HT-29 (cell line): ENCODE results near the gene RPN1. TPM values are rescaled to one million over a fixed set of nuclear protein-coding genes. Genes with fewer than 3 reads are reported as not detected.
"Not testable (repeated sequence)": the region's sequence is repeated elsewhere in the genome, so short reads cannot be mapped to it uniquely, and the experiment has no call there.

Source experiments
- DNase-seq: peaks from one replicate; pipeline ENCODE4 v3.0.0-alpha.2; 2015; ENCODE audit warnings: low spot score
- total RNA-seq: library from RNA; depleted of rRNA; stranded (reverse); fragments of >200 nt; shearing (Covaris generic); gene quantifications from 2 replicates; pipeline ENCODE4 v1.2.3, GENCODE V29; 2014; rRNA removed

RPN1 gene
- total RNA-seq = 622 and 639 TPM in 2 replicates

DNA sequence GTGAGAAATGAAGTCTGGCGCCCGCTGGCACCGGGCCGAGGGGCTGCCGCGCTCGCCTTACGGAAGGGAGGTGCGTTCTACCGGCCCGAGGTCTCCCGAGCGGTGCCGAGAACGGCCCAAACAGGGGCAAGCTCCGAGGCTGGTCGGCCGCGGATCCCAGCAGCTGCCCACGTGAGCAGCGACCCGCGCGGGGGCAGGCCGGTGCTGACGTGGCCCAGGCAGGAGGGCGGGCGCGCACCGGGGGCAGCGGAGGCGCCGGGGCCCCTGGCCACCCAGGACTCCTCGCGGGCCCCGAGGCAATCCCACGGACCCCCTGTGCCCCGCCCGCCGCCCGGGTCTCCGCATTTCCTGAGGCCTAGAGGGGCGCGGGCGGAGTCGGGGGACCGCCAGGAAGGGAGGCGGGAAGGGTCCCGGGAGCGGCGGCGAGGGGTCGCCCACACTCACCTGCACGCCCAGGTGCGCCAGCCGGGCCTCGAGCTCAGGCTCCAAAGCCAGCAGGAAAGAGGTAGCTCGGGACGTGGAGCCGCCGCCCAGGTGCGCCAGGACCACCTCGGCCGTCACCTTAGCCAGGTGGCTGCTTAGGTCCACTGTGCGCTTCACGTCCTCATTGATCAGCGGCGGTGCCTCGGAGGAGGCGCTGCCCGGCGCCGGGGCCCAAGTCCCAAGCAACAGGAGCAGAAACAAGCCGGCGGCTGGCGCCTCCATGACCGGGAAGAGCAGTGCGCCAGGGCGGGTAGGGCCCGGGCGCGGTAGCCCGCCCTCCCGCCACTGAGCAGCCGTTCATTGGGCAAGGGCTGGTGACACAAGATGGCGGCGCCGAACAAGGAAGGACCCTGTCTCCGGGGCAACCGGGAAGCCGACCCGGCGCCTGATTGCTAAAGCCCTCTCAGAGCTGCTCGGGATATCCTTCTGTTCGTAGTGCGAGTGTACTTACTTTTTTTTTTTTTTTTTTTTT, at the start of gene RPN1:
RPN1 (minus strand) TSS at position 723 of the 955 bp plus-strand sequence; CDS start at position 705, 18 bp downstream.
- DNase-seq = peak; percentile 97

DNA sequence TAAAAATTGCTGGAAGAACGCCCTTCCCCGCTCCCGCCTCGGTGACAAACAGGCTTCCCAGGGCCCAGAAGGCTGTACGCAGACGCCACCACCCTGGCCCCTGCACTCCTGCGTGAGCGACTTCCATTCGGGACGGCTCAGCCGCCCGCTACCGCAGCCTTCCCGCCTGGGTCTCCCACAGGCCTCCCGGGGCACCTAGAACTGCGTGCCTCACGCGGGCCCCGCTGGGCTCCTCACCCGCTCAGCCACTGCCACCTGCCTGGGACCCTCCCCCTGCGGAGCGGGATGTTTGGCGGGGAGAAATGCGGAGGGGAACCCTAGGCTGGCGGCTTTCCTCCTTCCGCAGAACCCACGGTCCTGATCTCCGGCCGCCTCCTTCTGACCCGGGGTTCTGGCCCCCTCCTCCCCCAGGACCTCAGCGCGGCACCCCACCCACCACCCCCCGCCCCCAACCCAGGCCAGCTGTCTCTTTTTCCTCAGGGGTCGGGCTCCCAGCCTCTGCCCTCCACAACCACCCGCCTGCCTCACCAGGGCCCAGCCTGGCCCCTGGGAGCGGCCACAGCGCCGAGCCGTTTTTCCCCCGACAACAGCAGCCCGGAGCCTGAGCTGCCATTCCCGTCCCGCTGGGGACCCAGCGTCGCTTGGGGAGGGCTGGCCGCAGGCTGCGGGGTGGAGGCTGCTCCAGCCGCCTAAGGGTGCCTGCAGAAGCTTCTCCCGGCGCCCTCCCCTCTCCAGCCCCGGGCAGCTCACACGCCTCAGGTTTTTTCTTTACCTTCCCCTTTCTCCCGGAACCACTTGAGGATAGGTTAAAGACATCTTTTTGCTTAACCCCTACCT, 47.8 kb upstream of the RPN1 start:
- peak; percentile 43 for DNase-seq

DNA sequence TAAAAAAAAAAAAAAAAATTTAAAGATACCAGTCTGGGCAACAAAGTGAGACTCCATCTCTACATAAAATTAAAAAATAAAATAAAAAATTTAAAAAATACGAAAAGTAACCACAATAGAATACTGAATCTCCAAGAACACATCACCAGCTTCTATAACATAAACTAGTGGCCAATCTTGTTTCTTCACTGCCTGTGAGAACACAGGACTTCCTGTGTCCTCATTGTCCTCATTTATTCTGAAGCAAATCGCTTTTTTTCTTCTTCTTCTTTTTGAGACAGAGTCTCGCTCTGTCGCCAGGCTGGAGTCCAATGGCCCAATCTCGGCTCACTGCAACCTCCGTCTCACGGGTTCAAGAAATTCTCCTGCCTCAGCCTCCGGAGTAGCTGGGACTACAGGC, 46.7 kb upstream of the RPN1 start:
- no peak for DNase-seq

DNA sequence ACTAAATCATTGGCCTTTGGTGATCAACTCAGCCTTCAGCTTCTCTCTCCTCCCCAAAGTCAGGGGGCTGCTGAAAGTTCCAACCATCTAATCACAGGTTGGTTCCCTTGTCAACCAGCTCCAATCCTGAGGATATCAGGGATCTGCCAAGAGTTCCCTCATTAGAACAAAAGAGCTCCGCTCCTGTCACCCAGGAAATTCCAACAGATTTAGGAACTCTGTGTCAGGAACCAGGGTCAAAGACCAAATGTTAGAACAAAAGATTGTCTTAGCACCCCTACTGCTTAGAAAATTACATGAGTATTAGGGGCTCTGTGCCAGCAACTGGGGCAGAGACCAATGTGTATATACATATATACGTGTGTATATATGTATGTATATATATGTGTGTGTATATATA, 43.1 kb upstream of the RPN1 start:
- no peak for DNase-seq

DNA sequence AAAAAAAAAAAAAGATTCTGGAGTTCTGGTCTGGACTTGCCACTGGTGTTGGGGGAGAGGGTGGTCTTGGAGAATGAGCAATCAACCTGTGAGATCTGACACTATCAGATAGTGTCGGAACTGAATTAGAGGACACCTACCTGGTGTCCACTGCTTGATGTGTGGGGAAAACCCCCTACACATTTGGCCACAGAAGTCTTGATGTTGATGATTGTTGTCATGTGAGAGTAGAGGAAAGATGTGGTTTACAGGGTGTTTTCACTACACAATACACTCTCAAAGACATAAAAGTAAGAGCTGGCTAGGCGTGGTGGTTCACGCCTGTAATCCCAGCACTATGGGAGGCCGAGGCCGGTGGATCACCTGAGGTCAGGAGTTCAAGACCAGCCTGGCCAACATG, 38.4 kb upstream of the RPN1 start:
- no peak for DNase-seq

DNA sequence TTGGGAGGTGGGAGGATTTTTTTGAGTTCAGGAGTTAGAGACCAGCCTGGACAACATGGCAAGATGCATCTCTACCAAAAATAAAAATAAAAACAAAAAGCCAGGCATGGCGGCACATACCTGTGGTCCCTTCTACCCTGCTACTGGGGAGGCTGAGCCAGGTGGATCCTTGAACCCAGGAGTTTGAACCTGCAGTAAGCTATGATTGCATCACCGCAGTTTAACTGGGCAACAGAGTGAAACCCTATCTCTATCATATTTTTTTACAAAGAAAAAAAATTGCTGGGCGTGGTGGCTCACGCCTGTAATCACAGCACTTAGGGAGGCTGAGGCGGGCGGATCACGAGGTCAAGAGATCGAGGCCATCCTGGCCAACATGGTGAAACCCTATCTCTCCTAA, 35.8 kb upstream of the RPN1 start:
- DNase-seq = no peak

DNA sequence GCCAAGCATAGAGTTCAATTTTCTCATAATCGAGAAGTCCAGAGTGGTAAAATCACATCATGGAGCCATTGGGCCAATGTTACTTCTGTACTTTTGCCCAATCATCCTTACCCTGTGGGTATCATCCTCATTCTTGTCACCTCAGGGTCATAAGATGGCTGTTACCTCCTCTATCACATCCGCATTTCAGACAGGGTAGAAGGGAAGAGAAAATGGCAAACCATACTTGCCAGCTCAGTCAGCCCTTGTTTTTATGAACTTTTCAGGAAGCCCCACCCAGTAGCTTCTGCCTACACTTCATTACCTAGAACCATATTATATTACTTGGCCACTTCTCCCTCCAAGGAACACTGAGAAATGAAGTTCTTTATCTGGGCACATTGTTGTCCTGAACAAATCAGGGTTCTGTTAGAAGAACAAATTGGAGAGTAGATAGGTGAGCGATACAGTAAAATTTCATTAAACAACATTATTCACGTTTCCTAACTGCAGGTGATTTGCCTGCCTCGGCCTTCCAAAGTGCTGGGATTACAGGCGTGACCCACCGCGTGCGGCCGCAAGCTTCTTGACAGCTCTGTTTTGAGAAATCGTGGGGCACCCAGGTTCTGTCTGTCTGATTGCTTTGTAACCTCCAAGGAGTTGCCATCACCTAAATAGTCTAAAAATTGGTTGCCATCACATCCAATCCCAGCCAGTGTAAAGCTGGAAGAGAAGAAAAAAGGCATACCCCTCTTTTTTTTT, 34.5 kb upstream of the RPN1 start:
- DNase-seq = no peak

DNA sequence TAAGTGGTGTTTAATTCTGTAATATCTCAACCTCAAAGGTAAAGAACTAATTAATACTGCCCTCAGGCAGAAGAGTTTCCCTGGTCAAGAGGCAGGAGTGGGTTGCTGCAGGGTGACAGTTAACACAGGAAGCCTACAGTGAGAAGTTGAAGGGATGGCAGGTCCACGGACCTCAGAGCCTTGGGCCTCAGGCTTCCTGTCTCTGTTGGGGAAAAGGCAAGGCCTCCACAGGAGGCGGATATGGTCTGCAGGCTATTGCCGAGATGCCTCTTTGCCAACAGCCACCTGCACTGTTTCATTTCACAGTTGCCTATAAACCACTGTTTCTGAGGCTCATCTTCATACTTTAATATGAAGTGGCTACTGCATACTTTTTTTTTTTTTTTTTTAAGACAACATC, 33.3 kb upstream of the RPN1 start:
- DNase-seq = no peak

DNA sequence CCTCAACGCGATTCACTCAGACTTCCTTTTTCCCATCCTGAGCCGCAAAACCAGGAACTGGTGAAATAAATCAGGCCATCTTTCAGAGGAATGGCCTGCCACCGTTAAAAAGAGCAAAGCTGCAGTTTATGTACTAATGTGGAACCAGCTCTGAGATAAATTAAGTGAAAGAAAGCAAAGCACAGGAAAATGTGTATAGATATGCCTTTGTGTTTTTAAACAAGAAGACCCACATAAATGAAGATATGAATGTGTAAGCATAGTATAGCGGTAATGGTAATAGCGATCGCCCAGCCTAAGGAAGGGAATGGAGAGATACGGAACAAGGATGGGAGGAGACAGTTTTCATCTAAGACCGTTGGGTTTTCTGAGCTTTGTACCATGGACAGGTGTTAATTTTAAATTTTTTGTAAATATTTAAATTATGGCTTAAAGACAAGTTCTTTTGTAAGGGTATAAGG, 30.8 kb upstream of the RPN1 start:
- no peak for DNase-seq

DNA sequence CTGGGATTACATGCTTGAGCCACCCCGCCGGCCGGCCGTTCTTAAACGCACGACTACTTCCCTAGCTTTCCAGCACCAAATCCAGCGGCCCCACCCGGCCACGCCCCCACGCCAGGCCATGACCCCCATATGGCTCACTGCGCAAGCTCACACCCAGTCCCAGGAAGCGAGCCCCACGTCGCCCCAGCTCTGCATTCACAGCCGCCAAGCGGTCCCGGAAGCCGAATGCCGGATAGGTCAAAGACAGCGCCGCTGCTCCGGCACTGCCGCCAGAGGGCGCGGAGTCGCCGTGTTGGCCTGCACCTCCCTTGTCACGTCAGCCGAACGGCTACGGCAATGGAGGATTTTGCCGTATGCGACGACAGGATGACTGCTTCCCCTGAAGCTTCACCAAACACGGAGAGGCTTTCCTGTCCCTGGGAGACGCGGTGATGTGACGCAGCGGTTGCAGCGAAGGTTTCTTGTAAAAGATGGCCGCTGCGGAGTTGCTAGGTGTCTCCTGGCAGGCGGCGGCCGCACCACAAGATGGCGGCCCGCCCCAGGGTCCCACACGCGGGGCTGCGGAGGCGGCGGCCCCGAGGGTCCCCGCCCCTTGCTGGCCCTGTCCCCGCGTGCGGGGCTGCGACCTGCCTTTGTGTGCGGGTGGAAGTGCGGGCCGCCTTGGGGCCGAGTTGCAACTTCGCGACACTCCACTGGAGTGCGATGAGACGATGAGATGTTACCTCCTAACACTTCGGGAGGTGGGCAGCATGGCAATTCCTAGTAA, 30.2 kb upstream of the RPN1 start:
- DNase-seq = peak; percentile 99

DNA sequence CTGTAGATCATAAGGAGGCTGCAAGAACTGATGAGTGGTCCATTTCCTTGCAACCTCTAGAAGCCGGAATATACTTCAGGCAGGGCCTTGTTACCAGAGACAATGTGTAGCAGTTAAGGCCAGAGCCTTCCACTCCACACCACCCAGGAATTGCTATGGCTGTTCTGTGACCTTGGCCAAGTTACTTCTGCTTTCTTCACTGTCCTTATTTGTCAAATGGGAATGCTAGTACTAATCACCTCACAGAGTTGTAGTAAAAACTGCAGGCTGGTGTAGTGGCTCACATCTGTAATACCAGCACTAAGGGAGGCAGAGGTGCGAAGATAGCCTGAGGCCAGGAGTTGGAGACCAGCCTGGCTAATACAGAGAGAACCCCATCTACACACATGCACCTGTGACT, 28.7 kb upstream of the RPN1 start:
- DNase-seq = no peak

DNA sequence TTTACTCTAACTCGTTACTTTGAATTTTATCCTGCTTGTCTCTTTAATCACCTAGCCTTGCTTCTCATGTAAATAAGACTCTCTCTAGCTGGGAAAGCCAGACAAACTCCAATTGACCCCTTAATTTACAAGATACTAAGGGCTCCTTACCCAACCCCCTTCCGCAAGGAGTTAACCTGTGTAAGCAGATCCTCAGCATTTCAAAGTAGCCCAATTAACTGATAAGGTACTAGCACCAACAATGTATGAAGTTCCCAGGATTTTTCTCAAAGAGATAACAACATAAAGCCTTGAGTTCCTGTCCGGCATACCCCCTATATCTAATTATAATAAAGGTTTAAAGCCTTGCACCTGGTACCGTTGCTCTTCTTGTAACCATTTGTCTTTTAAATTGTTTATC, 25.2 kb upstream of the RPN1 start:
- DNase-seq = not testable (repeated sequence)

DNA sequence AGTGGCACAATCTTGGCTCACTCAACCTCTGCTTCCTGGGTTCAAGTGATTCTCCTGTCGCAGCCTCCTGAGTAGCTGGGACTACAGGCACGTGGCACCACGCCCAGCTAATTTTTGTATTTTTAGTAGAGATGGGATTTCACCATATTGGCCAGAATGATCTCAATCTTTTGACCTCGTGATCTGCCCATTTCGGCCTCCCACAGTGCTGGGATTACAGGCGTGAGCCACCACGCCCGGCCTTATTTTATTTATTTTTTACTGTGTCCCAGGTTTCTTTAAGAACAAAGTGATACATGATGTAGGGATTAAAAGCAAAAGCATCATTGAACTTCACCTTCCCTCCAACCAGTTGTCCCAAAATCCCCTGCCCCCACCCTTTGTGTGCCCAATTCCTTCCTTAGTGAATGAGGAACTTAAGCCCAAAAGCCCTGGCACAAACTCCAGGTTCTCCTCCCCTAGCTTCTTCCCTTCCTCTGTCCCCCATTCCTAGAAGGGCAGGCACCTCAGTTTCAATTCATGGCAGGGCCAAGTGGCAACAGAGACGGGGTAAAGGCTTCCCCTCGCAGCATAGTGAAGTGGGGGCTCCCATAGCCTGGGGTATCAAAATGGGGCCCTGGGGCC, 23.7 kb upstream of the RPN1 start:
- DNase-seq = no peak

DNA sequence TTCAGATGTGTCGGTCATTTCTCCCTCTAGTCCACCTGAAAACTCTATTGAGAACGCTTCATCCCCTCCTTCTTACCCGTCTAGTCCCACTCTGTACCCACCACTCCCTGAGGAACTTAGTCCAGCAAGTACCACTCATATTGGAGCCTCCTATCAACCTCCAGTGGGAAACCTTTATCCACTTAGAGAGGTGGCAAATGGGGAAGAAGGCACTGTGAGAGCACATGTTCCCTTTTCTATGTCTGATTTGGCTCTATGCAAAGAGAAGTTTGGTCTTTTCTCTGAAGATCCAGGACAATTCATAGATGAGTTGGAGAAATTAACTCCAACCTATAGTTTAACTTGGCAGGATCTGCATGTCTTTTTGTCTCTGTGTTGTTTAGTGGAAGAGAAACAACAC, 17.0 kb upstream of the RPN1 start:
- DNase-seq = no peak

DNA sequence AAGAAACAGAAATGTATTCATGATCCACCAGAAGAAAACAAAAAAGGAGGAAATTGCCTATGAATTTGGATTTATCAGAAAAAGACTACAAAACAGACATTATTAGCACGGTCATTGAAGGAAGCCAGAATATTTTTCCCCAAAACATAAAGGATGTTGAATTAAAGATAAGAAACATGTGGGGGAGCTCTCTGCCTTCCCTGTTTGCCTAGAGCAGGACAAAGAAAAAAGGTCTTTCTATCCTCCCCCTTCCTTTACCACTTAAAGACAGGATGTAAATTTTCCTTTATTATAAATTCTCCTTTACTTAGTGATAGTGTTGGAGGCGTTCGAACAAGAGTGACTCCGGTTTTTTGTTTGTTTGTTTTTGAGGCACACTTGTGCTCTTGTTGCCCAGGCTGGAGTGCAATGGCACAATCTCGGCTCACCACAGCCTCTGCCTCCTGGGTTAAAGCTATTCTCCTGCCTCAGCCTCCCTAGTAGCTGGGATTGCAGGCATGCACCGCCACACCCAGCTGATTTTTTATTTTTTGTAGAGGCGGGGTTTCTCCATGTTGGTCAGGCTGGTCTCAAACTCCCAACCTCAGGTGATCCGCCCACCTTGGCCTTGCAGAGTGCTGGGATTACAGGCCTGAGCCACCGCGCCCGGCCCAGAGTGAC, 14.9 kb upstream of the RPN1 start:
- no peak for DNase-seq

DNA sequence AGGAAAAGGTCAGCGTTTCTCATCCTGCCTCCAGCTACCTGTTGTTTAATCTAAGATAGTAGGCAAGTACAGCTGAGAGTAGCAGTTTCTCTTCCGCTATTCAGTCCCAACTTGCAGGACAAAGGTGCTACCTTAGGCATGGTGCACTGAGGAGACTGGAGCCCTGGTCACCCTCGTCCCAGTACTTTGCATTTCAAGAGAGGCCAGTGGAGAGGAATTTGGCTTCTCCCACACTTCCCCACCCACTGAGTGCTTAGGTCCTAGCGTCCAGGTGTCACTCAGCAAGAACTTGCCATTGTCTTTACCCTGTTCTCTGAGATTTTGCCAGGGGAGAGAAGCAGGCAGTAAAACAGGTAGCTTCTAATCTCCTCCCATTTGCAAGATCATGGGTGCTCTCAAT, 12.5 kb upstream of the RPN1 start:
- DNase-seq = no peak

DNA sequence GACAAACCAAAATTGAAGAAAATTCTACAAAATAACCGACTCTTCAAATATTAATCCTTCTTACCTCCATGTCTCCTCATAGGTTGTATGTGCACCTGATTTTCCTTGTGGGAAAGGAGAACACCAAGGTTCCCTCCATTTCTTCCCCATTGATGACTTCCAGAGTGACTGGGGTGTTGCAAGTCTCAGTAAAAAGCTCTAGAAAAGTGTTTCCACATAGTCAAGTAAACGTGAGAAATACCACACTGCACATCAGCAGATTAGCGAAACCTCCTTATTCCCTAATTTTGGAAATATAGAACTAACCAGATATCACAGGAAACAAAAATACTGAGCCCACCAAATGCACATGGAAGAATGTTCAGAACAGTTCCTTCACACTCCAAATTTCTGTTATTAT, 4.9 kb upstream of the RPN1 start:
- no peak for DNase-seq

DNA sequence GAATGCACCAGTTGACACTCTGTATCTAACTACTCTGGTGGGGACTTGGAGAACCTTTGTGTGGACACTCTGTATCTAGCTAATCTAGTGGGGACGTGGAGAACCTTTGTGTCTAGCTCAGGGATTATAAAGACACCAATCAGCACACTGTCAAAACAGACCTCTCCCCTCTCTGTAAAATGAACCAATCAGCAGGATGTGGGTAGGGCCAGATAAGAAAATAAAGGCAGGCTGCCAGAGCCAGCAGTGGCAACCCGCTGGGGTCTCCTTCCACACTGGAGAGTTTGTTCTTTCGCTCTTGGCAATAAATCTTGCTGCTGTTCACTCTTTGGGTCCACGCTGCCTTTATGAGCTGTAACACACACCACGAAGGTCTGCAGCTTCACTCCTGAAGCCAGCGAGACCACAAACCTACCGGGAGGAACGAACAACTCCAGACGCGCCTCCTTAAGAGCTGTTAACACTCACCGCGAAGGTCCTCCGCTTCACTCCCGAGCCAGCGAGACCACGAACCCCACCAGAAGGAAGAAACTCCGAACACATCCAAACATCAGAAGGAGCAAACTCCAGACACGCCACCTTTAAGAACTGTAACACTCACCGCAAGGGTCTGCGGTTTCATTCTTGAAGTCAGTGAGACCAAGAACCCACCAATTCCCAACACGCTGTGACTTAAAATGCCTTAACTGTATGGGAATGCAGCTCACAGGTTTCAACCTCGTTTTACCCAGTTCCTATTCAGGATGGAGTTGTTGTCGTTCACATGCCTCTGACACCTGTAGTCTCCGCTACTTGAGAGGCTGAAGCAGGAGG, 3.6 kb upstream of the RPN1 start:
- DNase-seq = not testable (repeated sequence)

DNA sequence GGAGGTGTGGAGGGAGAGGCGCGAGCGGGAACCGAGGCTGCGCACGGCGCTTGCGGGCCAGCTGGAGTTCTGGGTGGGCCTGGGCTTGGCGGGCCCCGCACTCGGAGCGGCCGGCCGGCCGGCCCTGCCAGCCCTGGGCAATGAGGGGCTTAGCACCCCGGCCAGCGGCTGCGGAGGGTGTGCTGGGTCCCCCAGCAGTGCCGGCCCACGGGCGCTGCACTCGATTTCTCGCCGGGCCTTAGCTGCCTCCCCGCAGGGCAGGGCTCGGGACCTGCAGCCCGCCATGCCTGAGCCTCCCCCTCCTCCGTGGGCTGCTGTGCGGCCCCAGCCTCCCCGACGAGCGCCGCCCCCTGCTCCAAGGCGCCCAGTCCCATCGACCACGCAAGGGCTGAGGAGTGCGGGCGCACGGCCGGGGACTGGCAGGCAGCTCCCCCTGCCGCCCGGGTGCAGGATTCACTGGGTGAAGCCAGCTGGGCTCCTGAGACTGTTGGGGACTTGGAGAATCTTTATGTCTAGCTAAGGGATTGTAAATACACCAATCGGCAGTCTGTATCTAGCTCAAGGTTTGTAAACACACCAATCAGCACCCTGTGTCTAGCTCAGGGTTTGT, 2.9 kb upstream of the RPN1 start:
- DNase-seq = not testable (repeated sequence)
